ENCODE measurements around the gene OPA3.

DNA sequence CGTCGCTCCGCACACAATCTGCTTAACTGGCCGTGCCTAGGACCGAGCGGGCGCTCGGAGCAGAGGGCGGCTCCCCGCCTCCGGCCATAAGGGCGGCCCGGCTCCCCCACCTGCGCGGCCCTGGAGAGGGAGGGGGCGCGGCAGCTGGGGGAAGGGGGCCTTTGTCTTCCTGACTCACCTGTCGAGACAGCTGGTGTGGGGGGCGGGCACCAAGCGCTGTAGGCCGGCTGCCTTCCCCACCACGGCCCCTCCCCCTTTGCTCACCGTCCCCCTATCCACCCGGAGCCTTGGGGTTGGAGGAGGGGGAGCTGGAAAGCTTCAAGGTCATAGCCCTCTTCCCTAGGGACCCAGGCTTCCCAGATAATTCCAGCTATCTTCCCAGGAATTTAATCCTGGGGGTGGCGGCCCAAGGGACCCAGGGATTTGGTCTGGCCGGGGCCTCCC lies 76.2 kb downstream of the OPA3 start:
- TF ChIP-seq, protein P1, sequence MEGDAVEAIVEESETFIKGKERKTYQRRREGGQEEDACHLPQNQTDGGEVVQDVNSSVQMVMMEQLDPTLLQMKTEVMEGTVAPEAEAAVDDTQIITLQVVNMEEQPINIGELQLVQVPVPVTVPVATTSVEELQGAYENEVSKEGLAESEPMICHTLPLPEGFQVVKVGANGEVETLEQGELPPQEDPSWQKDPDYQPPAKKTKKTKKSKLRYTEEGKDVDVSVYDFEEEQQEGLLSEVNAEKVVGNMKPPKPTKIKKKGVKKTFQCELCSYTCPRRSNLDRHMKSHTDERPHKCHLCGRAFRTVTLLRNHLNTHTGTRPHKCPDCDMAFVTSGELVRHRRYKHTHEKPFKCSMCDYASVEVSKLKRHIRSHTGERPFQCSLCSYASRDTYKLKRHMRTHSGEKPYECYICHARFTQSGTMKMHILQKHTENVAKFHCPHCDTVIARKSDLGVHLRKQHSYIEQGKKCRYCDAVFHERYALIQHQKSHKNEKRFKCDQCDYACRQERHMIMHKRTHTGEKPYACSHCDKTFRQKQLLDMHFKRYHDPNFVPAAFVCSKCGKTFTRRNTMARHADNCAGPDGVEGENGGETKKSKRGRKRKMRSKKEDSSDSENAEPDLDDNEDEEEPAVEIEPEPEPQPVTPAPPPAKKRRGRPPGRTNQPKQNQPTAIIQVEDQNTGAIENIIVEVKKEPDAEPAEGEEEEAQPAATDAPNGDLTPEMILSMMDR (IDR thresholded peaks at IDR 0.05), result no peak
- no peak for TF ChIP-seq POLR2A (IDR thresholded peaks at IDR 0.05)
